ENCODE results near the gene FBXL19.
A peak's percentile ranks its signal among the peaks of the same experiment; 100 is the strongest.

FBXL19 gene

GRCh38 chr16:30922420-30922959 lies 882 bp upstream of the FBXL19 start:
- in situ Hi-C loops (cut with MboI; ENCODE audit: low sequenced_read_pairs, unreplicated experiment) = no loop called here
- DNase-seq (ENCODE audit: low spot score) = peak; percentile 94
- TF ChIP-seq, protein P1, sequence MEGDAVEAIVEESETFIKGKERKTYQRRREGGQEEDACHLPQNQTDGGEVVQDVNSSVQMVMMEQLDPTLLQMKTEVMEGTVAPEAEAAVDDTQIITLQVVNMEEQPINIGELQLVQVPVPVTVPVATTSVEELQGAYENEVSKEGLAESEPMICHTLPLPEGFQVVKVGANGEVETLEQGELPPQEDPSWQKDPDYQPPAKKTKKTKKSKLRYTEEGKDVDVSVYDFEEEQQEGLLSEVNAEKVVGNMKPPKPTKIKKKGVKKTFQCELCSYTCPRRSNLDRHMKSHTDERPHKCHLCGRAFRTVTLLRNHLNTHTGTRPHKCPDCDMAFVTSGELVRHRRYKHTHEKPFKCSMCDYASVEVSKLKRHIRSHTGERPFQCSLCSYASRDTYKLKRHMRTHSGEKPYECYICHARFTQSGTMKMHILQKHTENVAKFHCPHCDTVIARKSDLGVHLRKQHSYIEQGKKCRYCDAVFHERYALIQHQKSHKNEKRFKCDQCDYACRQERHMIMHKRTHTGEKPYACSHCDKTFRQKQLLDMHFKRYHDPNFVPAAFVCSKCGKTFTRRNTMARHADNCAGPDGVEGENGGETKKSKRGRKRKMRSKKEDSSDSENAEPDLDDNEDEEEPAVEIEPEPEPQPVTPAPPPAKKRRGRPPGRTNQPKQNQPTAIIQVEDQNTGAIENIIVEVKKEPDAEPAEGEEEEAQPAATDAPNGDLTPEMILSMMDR (IDR thresholded peaks at IDR 0.05; ENCODE audit: borderline replicate concordance, control extremely low read depth, extremely low read depth, insufficient read depth, missing control alignments) = no peak

- DNase-seq (ENCODE audit: low spot score) = peak; percentile 96
- TF ChIP-seq, protein P1 (IDR thresholded peaks at IDR 0.05; ENCODE audit: borderline replicate concordance, control extremely low read depth, extremely low read depth, insufficient read depth, missing control alignments) = no peak
- in situ Hi-C loops (cut with MboI; ENCODE audit: low sequenced_read_pairs, unreplicated experiment) = no loop called here
These were observed 324 bp upstream of the FBXL19 start for GRCh38 chr16:30922960-30923535.

- TF ChIP-seq, protein P1 (IDR thresholded peaks at IDR 0.05; ENCODE audit: borderline replicate concordance, control extremely low read depth, extremely low read depth, insufficient read depth, missing control alignments) = no peak
- in situ Hi-C loops (cut with MboI; ENCODE audit: low sequenced_read_pairs, unreplicated experiment) = no loop called here
- DNase-seq (ENCODE audit: low spot score) = peak; percentile 62
These were observed 922 bp downstream of the FBXL19 start for GRCh38 chr16:30924076-30924912.

DNA sequence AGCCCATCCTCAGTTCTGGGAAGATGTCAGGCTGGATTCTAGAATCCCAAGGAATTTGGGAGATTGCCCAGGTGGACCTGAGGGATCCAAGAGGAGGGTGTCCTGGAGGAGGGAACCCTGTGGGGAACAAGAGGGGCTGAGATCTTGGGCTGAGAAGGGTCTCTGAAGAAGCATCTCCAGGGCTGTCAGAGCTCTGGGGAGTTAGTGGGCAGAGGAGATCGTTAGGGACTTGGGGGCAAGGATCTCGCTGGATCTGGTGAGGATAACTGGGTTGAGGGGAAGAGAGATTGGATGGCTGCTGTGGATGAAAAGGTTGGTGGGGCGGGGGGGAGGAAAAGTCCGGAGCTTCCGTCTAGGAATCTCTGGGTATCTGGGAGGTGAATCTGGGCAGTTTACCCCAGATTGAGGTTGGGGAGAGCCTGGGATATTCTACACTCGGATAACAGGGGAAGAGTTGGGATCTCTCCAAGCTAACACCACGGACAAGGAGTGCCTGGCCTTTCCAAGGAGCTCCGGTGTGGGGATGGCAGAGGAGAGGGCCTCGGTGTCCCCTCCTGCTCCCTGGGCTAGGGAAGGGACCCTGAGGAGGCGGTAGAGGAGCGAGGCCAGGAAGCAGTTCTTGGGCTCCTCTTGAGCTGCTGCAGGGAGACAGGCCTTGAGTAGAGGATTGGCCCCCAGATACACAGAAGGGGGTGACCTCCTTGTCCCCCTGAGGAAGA lies 1.7 kb downstream of the FBXL19 start:
- in situ Hi-C loops (cut with MboI; ENCODE audit: low sequenced_read_pairs, unreplicated experiment) = no loop called here
- TF ChIP-seq, protein P1 (IDR thresholded peaks at IDR 0.05; ENCODE audit: borderline replicate concordance, control extremely low read depth, extremely low read depth, insufficient read depth, missing control alignments) = no peak
- no peak for DNase-seq (ENCODE audit: low spot score)

- no peak for DNase-seq (ENCODE audit: low spot score)
- TF ChIP-seq, protein P1 (IDR thresholded peaks at IDR 0.05; ENCODE audit: borderline replicate concordance, control extremely low read depth, extremely low read depth, insufficient read depth, missing control alignments) = no peak
- in situ Hi-C loops (cut with MboI; ENCODE audit: low sequenced_read_pairs, unreplicated experiment) = no loop called here
These were observed 2.2 kb downstream of the FBXL19 start for GRCh38 chr16:30925632-30925987.

GRCh38 chr16:30925995-30926811 lies 2.8 kb downstream of the FBXL19 start:
- no peak for DNase-seq (ENCODE audit: low spot score)
- TF ChIP-seq, protein P1 (IDR thresholded peaks at IDR 0.05; ENCODE audit: borderline replicate concordance, control extremely low read depth, extremely low read depth, insufficient read depth, missing control alignments) = no peak
- in situ Hi-C loops (cut with MboI; ENCODE audit: low sequenced_read_pairs, unreplicated experiment) = no loop called here
